Esophagus squamous epithelium (tissue), 5 donors: Measurements from ENCODE around the gene ITGA11. TPM values are rescaled to one million over a fixed set of nuclear protein-coding genes. Genes with fewer than 3 reads are reported as not detected.
"Not testable (repeated sequence)": the region's sequence is repeated elsewhere in the genome, so short reads cannot be mapped to it uniquely, and the experiment has no call there.

Source experiments
- DNase-seq: peaks from one replicate; lab custom pipeline; 2025; lab: John Stamatoyannopoulos, UW
- H3K27ac ChIP-seq, 4 donors: fragments of 200-600 bp; sonication (generic); one replicate each; pipeline ENCODE4 v1.5.1; 2016 to 2019; ENCODE audit warnings: mild to moderate bottlenecking in 1 of 4
- H3K27me3 ChIP-seq, 4 donors: fragments of 200-600 bp; sonication (generic); 1 replicate in 3 of 4; 2 replicates in 1 of 4; pipeline versions ENCODE4 v1.5.1 to v1.6.0; 2017 to 2021; ENCODE audit warnings: antibody characterized with exemption in 1 of 4
- H3K36me3 ChIP-seq, 3 donors: fragments of 200-600 bp; sonication (generic); one replicate each; pipeline ENCODE4 v1.5.1; 2016 to 2019
- H3K4me1 ChIP-seq, 3 donors: fragments of 200-600 bp; sonication (generic); one replicate each; pipeline ENCODE4 v1.5.1; 2017 to 2019
- H3K4me3 ChIP-seq, 4 donors: fragments of 200-600 bp; sonication (generic); 1 replicate in 3 of 4; 2 replicates in 1 of 4; pipeline ENCODE4 v1.5.1; 2016 to 2019; ENCODE audit warnings: mild to moderate bottlenecking in 2 of 4, moderate library complexity in 1 of 4
- H3K9me3 ChIP-seq, 3 donors: fragments of 200-600 bp; sonication (generic); one replicate each; pipeline ENCODE4 v1.5.1; 2016 to 2019
- CTCF ChIP-seq, 6 experiments: fragments of 450-650 bp in 4 of 6; fragments of 200-600 bp in 2 of 6; sonication (generic) in 2 of 6; IDR thresholded peaks; one replicate each; pipeline ENCODE4 v1.5.1; 2016 to 2019; ENCODE audit warnings: antibody characterized with exemption in 6 of 6, mild to moderate bottlenecking in 4 of 6, moderate library complexity in 4 of 6
- POLR2A ChIP-seq, 4 donors: fragments of 450-650 bp; IDR thresholded peaks; one replicate each; pipeline ENCODE4 v1.6.1; 2017; ENCODE audit warnings: antibody characterized with exemption in 4 of 4, mild to moderate bottlenecking in 4 of 4, moderate library complexity in 3 of 4
- WGBS, 2 donors: methylation state at CpG; one replicate each; pipeline ENCODE4 v1.1.5; 2018; 5-methylcytosine and 5-hydroxymethylcytosine counted together
- intact Hi-C: fragments of 100-400 bp; cut with DNase I; formaldehyde crosslinking; loops from one replicate; pipeline ENCODE4 v1.15.0; 2022
- total RNA-seq, 4 donors: library from RNA; depleted of rRNA; stranded (reverse); fragments of >200 nt; gene quantifications; one replicate each; pipeline ENCODE4 v1.1.0, GENCODE V29; 2016
- donor health status: DM: yes; HTN: yes; CAD: no.

ITGA11 gene
- total RNA-seq, 4 donors from 2014 or later = 0.19 to 2.9 (median 0.81) TPM

DNA sequence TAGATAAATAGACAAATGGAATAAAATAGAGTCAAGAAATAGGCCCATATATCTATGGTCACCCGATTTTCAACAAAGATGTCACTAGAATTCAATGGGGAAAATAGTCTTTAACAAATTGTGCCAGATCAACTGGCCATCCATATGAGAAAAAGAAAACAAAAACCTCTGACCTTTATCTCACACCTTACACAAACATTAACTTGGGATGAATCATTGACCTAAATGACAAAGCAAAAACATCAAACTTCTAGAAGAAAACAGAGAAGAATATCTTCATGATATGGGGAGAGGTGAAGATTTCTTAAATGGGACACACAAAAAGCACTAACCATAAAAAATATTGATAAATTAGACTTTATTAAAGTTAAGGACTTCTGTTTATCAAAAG is 31.9 kb downstream of the ITGA11 start:
- no peaks in the 10 kb centered on the region for H3K9me3 ChIP-seq
- no peaks in the 10 kb centered on the region for H3K36me3 ChIP-seq
- TF ChIP-seq CTCF (IDR thresholded peaks at IDR 0.05) = no peak
- TF ChIP-seq POLR2A (IDR thresholded peaks at IDR 0.05) = no peak
- WGBS, 2 donors = 48 to 59% methylated on average over 1 of the region's 1 CpG
- intact Hi-C loops = no loop called here
- H3K4me1 ChIP-seq = no peaks in the 10 kb centered on the region
- H3K4me3 ChIP-seq = no peak overlapping the region
- H3K27ac ChIP-seq = no peak overlapping the region
- H3K27me3 ChIP-seq = no peaks in the 10 kb centered on the region
- DNase-seq = no peak

- H3K4me3 ChIP-seq = no peak overlapping the region
- H3K27ac ChIP-seq = no peak overlapping the region
- no peak for DNase-seq
- H3K9me3 ChIP-seq = no peaks in the 10 kb centered on the region
- WGBS, 2 donors = 77 to 83% methylated on average over 5 of the region's 5 CpGs
- no peaks in the 10 kb centered on the region for H3K4me1 ChIP-seq
- H3K27me3 ChIP-seq = no peaks in the 10 kb centered on the region
- TF ChIP-seq CTCF (IDR thresholded peaks at IDR 0.05) (no peak), POLR2A (IDR thresholded peaks at IDR 0.05) (no peak)
- intact Hi-C loops = no loop called here
- no peaks in the 10 kb centered on the region for H3K36me3 ChIP-seq
Measured at GRCh38 chr15:68399096-68400065, 32.6 kb downstream of the ITGA11 start.

- intact Hi-C loops, H3K27me3 ChIP-seq: not testable (repeated sequence)
- WGBS, 2 donors = no CpG with 5 or more reads among the region's 3 CpGs
Measured at GRCh38 chr15:68397999-68398398, 34.0 kb downstream of the ITGA11 start.

DNA sequence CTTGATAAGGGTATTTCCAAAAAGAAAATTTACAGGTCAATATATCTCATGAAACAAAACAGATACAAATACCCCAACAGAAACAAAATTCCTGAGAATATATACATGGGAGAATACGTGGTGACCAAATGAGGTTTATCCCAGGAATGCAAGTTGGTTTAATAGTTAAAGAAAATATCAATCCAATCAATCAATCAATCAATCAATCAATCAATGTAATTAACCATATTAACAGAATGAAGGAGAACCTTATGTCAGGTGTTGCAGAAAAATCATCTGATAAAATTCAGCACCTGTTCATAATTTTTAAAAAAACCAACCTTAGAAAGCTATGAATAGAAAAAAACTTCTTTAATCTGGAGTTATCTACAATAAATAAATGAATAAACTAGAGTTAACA is 35.9 kb downstream of the ITGA11 start:
- Histone ChIP-seq H3K27ac (no peak overlapping the region), H3K4me3 (no peak overlapping the region), H3K9me3 (no peaks in the 10 kb centered on the region), H3K27me3 (peaks cover 0 to 14% (median 0%) of the 10 kb centered on the region in 4 donors), H3K36me3 (no peaks in the 10 kb centered on the region), H3K4me1 (no peaks in the 10 kb centered on the region)
- DNase-seq = no peak
- intact Hi-C loops = no loop called here
- 57 to 73% methylated on average over 1 of the region's 1 CpG for WGBS, 2 donors
- TF ChIP-seq CTCF (IDR thresholded peaks at IDR 0.05) = no peak
- no peak for TF ChIP-seq POLR2A (IDR thresholded peaks at IDR 0.05)

More at GRCh38 chr15:68397999-68398398, 34.0 kb downstream of the ITGA11 start:
- DNase-seq, H3K4me1 ChIP-seq, H3K27ac ChIP-seq, H3K36me3 ChIP-seq, H3K4me3 ChIP-seq, H3K9me3 ChIP-seq: not testable (repeated sequence)

DNA sequence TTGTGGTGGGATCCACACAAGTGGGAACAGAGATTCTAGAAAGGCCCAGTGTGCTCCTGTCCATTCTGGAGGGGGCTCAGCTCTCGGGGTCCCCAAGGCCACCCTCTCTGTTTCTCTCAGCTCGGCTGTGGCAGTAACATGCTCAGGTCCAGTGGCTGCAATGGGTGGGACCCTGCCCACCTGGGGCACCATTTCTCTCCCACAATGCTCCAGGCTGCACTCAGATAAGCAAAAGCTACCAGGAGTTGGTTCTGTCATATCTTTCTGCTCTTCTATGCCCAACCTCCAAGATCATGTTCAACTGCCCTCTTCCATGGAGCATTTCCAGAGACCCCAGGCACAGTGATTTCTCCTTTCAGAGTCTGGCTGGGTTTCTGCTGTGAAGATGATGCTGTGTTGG is 40.8 kb downstream of the ITGA11 start:
- no peaks in the 10 kb centered on the region for H3K36me3 ChIP-seq
- no peak overlapping the region for H3K4me3 ChIP-seq
- TF ChIP-seq CTCF (IDR thresholded peaks at IDR 0.05) (no peak), POLR2A (IDR thresholded peaks at IDR 0.05) (no peak)
- H3K9me3 ChIP-seq = no peaks in the 10 kb centered on the region
- intact Hi-C loops = no loop called here
- H3K4me1 ChIP-seq = no peaks in the 10 kb centered on the region
- no peak for DNase-seq
- no peak overlapping the region for H3K27ac ChIP-seq
- peaks cover 0 to 59% (median 0%) of the 10 kb centered on the region in 4 donors for H3K27me3 ChIP-seq
- 74 to 80% methylated on average over 2 of the region's 2 CpGs for WGBS, 2 donors
